NCI-H1417 treated with DMSO at 0.1 percent for 48 hours (cell line): ENCODE results near the gene MCRIP2.
A peak's percentile ranks its signal among the peaks of the same experiment; 100 is the strongest.

Source experiments
- DNase-seq: peaks from one replicate; lab custom pipeline; 2025; lab: John Stamatoyannopoulos, UW

MCRIP2 gene

DNA sequence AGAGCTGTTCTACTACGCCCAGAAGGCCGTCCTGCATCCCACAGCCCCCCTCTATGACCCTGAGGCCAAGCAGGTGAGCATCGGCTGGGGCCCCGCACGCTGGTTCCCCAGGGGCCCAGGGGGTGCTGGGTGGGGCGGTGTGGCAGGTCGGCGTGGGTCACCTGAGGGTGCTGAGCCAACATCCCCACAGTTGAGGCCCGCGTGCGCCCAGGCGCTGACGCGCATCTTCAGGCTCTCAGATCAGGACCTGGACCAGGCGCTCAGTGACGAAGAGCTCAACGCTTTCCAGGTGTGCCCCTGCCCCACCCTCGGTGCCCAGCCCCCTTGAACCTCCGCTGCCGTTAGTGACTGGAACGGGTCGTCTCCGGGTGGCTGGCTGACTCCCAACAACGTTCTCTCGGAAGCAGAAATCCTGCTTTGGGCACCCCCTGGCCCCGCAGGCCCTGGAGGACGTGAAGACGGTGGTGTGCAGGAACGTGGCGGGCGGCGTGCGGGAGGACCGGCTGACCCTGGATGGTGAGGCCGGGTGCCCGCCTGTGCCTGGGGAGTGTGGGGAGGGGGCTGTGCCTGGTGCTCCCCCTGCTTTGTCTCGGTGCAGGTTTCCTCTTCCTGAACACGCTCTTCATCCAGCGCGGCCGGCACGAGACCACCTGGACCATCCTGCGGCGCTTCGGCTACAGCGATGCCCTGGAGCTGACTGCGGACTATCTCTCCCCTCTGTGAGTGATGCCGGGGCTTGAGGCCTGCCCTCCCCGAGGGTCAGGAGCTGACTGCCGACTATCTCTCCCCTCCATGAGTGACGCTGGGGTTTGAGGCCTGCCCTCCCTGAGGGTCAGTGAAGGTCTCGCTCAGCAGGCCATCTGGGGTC lies 29.1 kb downstream of the MCRIP2 start:
- DNase-seq = no peak

DNA sequence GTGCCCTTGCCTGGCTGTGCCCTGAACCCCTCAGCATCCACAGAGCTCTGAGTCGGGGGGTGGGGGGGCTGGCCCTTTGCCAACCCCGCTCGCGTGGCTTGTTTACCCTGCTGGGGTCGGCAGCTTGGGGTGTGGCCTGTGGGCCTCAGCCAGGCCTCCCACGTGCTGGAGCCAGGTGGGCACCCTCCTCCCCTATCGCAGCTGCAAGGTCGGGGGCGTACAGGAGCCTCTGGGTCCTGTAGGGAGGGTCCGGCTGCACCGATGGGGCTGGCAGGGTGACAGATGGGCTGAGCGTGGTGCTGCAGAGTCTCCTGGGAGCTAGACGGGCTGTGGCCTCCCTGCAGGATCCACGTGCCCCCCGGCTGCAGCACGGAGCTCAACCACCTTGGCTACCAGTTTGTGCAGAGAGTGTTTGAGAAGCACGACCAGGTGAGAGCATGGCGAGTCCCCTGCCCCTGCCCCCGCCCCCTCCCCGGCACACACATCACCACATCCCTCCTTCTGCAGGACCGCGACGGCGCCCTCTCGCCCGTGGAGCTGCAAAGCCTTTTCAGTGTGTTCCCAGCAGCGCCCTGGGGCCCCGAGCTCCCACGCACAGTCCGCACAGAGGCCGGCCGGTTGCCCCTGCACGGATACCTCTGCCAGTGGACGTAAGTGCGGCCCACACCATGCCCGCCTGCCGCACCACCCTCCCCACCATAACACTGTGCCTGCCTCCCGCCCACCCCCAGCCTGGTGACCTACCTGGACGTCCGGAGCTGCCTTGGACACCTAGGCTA lies 29.9 kb downstream of the MCRIP2 start:
- no peak for DNase-seq

DNA sequence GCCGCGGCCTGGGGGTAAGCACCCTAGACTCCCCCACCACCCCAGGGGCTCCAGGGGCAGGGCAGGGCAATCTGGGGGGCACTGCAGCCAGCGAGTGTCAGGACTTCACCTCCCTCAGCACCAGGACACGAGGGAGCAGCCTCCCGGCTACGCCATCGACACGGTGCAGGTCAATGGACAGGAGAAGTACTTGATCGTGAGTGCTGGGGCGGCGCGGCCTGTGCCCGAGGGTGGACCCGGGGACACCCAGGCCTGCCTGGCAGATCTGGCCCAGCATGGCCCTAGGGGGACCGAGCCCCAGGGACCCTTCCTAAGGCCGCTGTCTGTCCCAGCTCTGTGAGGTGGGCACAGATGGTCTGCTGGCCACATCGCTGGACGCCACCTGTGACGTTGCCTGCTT lies 30.7 kb downstream of the MCRIP2 start:
- DNase-seq = no peak

DNA sequence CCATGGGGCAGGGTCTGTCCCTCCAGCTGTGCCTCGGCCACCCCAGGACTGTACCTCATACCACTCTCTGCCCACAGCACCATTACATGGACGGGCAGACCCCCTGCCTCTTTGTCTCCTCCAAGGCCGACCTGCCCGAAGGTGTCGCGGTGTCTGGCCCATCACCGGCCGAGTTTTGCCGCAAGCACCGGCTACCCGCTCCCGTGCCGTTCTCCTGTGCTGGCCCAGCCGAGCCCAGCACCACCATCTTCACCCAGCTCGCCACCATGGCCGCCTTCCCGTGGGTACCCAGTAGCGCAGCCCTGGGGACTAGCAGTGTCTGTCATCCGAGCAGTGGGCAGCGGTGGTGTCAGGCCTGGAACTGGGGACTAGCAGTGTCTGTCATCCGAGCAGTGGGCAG lies 31.2 kb downstream of the MCRIP2 start:
- DNase-seq = no peak

DNA sequence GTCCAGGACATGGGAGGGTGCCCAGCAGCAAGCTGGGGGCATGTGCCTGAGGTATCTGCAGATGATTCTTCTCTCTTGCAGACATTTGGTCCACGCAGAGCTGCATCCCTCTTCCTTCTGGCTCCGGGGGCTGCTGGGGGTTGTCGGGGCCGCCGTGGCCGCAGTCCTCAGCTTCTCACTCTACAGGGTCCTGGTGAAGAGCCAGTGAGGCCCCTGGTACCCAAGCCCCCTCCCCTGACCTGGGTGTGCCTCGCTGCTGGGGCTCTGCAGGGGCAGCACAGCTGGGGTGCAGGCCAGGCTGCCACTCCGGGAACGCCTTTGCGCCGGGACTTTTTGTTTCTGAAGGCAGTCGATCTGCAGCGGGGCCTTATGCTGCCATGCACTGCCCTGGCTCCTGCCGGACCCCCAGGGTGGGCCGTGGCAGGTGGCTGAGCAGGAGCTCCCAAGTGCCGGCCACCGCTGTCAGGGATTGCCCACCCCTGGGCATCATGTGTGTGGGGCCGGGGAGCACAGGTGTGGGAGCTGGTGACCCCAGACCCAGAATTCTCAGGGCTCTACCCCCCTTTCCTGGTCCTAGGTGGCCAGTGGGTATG lies 31.9 kb downstream of the MCRIP2 start:
- no peak for DNase-seq

- DNase-seq = no peak
Measured at GRCh38 chr16:674214-674881, 32.7 kb downstream of the MCRIP2 start.

DNA sequence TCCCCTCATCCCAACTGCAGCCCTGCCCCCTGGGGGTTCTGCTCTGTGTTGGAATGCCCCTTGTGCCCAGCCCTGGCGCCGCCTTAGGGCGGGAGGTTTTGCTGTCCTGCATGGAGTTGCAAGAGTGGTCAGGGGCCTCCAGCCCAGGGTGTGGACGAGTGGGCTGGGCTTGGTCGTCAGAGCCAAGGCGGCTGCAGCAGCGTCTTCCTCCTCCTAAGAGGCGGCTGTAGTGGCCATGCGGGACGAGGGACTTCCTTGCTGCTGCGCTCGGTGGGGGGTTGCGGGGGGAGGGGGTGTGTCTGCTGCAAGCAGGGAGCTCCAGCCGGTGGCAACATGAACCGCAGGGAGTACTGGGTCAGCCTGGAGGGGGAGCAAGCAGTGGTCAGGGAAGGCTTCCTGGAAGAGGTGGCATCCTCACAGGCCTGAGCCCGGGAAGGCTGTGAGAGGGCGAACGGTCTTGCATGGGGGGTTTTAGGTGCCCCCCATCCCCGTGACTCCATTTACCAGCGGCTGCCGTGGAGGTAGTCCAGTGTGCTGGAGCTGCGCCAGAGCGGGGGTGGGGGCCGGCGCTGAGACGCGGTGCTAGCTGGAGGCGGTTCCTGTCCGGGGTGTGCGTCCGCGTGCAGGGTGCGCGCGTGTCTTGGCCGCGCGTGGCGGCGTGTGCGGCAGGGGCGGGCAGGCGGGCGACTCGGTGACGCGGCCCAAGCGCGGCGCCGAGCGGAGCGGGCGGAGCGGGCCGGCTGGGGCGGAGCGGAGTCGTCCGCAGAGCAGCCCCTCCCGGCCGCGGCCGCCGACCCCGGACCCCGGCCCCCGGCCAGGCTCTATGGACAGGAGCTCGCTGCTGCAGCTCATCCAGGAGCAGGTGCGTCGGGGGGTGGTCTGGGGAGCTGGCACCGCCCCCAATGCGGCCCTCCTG lies 33.6 kb downstream of the MCRIP2 start, which contains the start of gene RHBDL1:
TSS of gene RHBDL1 (plus strand) at position 704 of the 916 bp plus-strand sequence. CDS start at position 824, 120 bp downstream.
- DNase-seq = no peak

GRCh38 chr16:675884-676564 lies 34.4 kb downstream of the MCRIP2 start:
- no peak for DNase-seq

GRCh38 chr16:676565-676902 lies 34.9 kb downstream of the MCRIP2 start:
- no peak for DNase-seq

GRCh38 chr16:676913-677312 lies 35.3 kb downstream of the MCRIP2 start:
- peak; percentile 55 for DNase-seq

- DNase-seq = peak; percentile 34
Measured at GRCh38 chr16:677316-678190, 35.9 kb downstream of the MCRIP2 start.

GRCh38 chr16:678209-678857 lies 36.7 kb downstream of the MCRIP2 start:
- DNase-seq = no peak

- DNase-seq = peak; percentile 17
Measured at GRCh38 chr16:678858-679813, 37.5 kb downstream of the MCRIP2 start.

DNA sequence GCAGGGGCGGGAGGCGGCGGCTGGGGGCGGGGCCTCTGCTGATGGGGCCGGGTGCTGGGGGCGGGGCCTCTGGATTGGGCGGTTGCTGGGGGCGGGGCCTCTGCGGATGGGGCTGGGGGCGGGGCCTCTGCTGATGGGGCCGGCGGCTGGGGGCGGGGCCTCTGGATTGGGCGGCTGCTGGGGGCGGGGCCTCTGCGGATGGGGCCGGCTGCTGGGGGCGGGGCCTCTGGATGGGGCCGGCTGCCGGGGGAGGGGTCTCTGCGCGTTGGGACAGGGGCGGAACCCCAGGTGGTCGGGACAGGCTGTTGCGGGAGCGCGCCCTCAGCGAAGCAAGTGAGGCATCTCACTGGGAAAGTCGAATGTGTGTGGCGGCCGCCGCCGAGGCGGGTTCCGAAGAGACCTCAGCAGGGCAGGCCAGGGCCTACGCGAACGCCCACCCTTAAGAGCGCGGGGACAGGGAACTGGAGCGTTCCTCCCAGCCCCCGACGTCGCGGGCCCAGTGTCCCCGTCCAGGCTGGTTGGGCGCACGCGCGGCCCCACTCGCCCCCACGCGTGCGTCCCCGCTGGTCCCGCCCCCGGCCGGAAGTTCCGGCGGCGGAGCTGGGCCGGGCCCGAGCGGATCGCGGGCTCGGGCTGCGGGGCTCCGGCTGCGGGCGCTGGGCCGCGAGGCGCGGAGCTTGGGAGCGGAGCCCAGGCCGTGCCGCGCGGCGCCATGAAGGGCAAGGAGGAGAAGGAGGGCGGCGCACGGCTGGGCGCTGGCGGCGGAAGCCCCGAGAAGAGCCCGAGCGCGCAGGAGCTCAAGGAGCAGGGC lies 38.4 kb downstream of the MCRIP2 start, which contains the start of gene STUB1:
TSS of gene STUB1 (plus strand) at position 597 of the 811 bp plus-strand sequence. CDS start at position 713, 116 bp downstream.
- DNase-seq = no peak

- DNase-seq = no peak
Measured at GRCh38 chr16:680625-680945, 39.0 kb downstream of the MCRIP2 start.

GRCh38 chr16:680967-681745 lies 39.5 kb downstream of the MCRIP2 start:
- DNase-seq = no peak
